ENCODE results near the gene MYL5.
"Not testable (repeated sequence)": the region's sequence is repeated elsewhere in the genome, so short reads cannot be mapped to it uniquely, and the experiment has no call there.

The MYL5 gene, protein sequence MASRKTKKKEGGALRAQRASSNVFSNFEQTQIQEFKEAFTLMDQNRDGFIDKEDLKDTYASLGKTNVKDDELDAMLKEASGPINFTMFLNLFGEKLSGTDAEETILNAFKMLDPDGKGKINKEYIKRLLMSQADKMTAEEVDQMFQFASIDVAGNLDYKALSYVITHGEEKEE

DNA sequence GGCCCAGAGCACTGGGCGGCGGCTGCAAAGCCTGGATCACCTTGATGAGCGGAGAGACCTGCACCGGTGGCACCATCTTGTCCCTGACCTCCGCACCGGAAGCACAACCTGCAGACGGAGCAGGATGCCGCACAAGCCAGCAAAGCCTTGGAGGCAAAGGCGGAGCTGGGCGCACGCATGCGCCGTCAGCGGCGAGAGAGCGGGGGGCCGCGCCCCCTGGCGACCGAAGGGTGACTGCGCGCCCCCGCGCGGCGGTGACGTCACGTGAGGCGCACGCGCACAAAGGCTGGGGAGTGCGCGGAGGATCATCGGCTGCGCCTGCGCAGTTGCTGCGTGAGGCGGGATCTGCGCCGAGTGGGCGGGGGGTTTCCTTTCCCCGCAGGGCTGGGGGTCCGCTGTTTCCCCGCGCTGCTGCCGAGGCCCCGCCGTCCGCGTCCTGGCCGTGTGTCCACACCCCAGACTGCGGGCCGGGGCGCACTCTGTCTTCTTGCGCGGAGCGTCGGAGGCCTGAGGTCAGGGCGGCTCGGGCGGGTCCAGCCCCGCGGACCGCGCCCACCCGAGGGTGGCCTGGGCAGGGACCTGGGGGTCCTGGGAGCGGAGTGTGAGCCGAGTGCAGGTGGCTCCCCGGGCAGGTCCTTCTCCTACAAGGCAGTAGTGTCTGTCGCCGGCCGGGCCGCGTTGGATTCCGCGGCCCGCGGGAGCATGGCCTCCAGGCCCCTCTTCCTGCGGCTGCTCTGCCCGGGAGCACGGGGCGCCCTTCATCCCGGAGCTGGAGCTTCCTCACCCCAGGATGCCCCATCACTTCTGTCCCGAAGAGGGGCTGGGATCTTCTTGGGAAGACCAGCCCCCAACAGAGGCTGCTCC lies at the start of gene MYL5, which contains the start of gene ATP5ME:
MYL5 (plus strand) TSS at position 371 of the 864 bp plus-strand sequence. CDS start 3,485 bp downstream, outside the sequence.
ATP5ME (minus strand) TSS at position 105 of the 864 bp plus-strand sequence; CDS start at position 76, 29 bp downstream.
- DNase-seq (ENCODE audit: low read depth): peak; percentile 99

- no peak for DNase-seq (ENCODE audit: low read depth)
Measured at GRCh38 chr4:624705-625590, 49.4 kb upstream of the MYL5 start, which contains the start of gene PDE6B. PDE6B (plus strand) TSS chr4:625573; CDS start chr4:625627, 54 bp downstream.

GRCh38 chr4:625631-626161 lies 48.6 kb upstream of the MYL5 start:
- DNase-seq (ENCODE audit: low read depth): no peak

DNA sequence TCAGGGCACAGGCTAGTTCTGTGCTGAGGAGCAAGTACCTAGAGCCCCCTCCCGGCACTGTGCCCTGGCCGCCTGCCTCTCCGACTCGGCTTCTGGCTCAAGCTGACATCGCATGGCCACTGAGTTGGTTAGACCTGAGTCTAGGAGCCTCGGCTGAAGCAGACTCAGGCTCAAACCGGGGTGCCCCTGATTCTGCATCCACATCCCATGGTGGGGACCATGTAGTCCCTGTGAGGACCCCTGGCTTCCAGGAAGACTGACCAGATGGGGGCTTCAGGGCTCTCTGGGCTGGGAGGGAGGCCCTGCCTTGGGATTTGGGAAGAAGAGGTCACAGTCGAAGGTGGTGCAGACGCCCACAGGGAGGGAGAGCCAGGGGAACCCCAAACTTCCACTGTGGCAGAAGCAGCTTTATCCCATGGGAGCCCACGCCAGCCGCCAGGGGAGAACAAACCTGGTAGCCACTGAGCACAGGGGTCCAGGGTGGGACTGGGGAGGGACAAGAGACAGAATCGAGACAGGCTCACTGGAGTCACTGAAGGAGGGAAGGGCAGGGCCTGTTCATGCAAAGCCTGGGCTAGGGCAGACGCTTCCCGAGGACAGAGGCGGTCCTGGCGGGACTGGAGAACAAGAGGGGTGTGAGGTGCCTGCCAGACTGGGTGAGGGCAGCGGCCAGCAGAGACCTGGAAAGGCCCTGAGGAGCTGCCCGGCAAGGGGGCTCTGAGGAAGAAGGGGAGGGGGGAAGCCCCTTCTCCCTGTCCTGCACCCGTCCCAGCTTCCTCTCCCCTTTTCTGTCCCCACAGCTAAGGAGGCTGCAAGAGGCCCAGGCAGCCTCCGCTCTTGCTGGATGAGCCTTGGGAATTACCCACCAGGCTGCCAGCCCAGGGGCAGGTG lies 47.9 kb upstream of the MYL5 start:
- no peak for DNase-seq (ENCODE audit: low read depth)

DNA sequence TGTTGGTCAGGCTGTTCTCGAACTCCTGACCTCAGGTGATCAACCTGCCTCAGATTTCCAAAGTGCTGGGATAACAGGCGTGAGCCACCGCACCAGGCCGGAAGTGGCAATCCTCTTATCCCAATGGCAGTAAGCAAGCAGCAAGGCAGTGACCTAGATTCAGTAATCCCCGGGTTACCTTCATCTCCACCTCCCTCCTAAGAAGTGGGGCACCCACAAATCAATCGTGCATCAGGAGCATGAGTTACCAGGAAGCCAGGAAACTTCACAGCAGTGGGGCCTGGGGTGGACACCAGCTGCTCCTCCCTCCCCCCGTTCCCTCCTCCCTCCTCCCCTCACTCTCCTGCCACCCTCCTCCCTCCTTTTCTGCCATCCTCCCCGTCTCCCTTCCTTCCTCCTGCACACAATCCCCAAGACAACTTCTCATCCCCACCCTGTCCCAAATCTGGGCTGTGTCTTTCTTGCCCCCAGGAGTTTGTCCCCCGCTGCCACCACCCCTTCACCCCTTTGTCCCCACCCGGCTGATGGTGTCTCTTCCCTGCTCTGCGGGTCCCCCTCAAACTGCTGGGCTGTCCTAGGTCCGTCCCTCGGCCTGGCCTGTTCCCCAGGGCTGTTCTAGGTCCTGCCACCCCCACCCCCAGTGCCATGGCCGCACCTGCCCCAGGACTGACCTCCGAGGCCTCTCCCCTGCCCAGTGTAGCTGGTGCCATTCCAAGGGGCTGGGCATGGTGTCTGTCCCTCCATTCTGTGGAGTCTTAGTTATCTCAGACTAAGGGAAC lies 46.8 kb upstream of the MYL5 start:
- DNase-seq (ENCODE audit: low read depth): no peak

DNA sequence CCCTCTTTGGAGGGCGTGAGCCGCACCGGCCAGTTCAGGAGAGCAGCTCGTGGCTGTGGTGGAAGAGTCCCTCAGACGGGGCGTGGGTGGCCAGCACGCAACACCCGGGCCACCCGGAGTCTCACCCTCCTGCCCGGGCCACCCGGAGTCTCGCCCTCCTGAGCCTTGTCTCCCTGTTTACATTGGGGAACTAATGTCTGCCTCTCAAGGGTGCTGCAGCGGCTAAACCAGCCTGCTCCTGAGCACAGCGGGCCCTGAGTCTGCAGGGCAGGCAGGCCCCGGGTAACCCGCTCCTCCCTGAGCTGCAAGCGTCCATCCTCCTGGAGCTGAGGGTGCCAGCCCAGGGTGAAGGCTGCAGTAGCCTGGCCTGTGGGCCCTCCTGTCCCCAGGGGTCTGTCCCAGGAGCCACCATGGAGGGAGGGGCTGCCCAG lies 46.0 kb upstream of the MYL5 start:
- DNase-seq (ENCODE audit: low read depth): no peak

DNA sequence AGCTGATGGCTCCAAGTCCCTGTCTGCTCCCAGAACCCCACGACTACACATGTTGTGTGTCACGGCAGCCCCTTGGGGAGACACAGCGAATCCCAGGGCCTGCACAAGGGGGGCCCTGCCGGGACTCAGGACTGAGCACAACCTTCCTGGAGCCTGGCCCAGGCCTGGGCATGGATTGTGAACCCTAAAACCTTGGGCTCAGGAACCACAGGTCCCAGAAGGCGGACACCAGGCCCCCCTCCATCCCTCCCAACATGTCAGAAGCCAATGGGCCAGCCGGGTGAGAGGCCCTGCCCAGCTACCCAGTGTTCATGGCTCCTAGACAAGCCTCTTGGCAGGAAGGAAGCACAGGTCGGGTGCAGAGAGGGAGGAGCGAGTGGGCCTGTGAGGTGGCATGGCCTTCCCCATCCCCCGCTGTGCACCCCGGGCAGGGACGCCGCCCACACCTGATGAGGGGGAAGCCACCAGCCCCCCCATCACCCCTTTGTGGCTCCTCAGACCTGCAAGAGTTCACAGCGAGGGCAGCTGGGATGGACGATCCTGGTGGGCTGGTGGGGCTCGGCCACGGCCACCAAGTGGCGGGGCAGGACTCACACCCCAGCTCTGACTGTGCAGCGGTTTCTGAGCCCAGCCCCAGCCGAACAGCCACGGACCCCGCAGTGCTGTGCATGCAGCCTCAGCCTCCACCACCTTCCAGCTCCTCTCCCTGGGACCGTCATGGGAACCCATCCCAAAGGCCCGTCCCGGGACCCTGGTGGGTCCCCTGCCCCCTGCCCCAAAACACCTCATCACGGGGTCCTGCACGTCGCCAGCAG lies 45.3 kb upstream of the MYL5 start:
- DNase-seq (ENCODE audit: low read depth): no peak

- no peak for DNase-seq (ENCODE audit: low read depth)
Measured at GRCh38 chr4:629636-629914, 44.8 kb upstream of the MYL5 start.

DNA sequence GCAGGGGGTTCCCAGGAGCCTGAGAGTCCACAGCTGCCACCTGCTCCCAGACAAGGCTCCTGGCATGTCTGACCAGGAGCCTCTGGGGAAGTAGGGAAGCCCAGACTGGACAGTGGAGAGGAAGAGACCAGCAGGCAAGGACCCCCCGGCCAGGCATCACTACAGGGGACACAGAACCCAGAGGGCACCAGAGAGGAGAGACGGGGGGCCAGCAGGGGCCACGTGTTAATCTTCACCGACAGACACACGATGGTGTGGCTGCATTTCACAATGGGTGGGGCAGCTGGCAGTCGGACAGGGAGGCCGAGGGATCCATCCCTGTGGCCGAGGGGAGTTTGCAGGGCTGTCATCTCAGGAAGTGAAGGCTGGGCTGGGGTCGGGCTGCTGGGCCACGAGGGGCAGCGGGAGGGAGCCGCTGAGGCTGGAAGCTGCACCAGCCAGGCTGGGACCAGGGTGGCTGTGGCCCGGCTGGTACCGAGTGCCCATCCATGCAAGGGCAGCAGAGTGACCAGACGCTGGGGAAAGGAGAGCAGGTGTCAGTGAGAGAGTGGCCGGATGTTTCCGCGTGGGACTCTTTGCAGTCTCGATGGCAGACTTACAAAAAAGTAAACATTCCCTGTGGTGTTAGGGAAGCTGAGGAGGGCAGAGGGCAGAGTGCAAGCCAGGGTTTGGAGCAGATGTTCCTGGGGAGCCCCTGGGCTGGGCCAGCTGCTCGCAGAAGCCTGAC lies 44.3 kb upstream of the MYL5 start:
- DNase-seq (ENCODE audit: low read depth): no peak

- no peak for DNase-seq (ENCODE audit: low read depth)
Measured at GRCh38 chr4:630656-631055, 43.7 kb upstream of the MYL5 start.

GRCh38 chr4:632196-632790 lies 42.0 kb upstream of the MYL5 start:
- DNase-seq (ENCODE audit: low read depth): no peak

DNA sequence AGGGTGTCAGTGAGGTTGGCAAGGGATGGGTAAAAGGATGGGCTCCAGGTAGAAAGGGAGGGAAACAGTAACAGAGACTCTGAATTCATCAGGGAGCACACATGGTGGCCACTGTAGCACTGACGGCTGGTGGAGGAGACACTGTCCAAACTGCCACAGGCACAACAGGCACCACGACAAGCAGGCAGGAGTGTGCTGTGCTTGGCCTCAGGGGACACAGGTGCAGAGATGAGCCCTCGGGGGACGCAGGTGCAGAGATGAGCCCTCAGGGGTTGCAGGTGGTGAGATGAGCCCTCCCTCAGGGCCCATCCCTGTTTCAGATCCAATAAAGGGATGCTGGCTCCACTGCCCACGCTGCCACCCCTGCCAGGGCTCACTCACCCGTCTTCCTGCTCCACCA lies 41.4 kb upstream of the MYL5 start:
- no peak for DNase-seq (ENCODE audit: low read depth)

GRCh38 chr4:633406-633805 lies 40.9 kb upstream of the MYL5 start:
- no peak for DNase-seq (ENCODE audit: low read depth)

GRCh38 chr4:633976-634598 lies 40.3 kb upstream of the MYL5 start:
- DNase-seq (ENCODE audit: low read depth): no peak

- no peak for DNase-seq (ENCODE audit: low read depth)
Measured at GRCh38 chr4:634599-634985, 39.8 kb upstream of the MYL5 start.

GRCh38 chr4:635066-635835 lies 39.1 kb upstream of the MYL5 start:
- DNase-seq (ENCODE audit: low read depth): not testable (repeated sequence)

All from stimulated activated CD8-positive, alpha-beta memory T cell treated with anti-CD3 and anti-CD28 coated beads, Interleukin-15, amount 100 ng/mL, for 24 hours (primary cell).